OCI-LY3 (cell line): ENCODE results near the gene OLA1.

Experiments used
- CTCF ChIP-seq: fragments of 200-600, 300-600 bp; sonication (generic); IDR thresholded peaks from 2 replicates; pipeline ENCODE4 v1.5.1; 2014; ENCODE audit warnings: antibody characterized with exemption, low read length, low read depth
- EZH2phosphoT487 ChIP-seq: fragments of 200-600 bp; shearing (Covaris generic); IDR thresholded peaks from 2 replicates; pipeline ENCODE4 v1.6.1; 2018; ENCODE audit warnings: antibody characterized with exemption, mixed run types, low read depth

- TF ChIP-seq CTCF: no peak
- no peak for TF ChIP-seq EZH2phosphoT487
Measured at GRCh38 chr2:174085781-174086180, 162.6 kb downstream of the OLA1 start.
